Right ventricle myocardium inferior (tissue), 1 donor: ENCODE results near the gene ERCC4. TPM values are rescaled to one million over a fixed set of nuclear protein-coding genes. Genes with fewer than 3 reads are reported as not detected.
"Not testable (repeated sequence)": the region's sequence is repeated elsewhere in the genome, so short reads cannot be mapped to it uniquely, and the experiment has no call there.

Source experiments
- ATAC-seq: fragments of 200-7000 bp; cut with Tn5 transposase; one replicate; pipeline ENCODE4 v1.9.1; 2020; ENCODE audit warnings: mild to moderate bottlenecking, moderate library complexity
- DNase-seq: peaks from one replicate; pipeline ENCODE4 v3.0.0; 2021; ENCODE audit errors: missing footprints
- intact Hi-C: fragments of 100-400 bp; cut with DNase I; formaldehyde crosslinking; loops from one replicate; pipeline ENCODE4 v1.11.0; 2022
- long read RNA-seq: library from polyadenylated mRNA; unstranded; transcript quantifications from one replicate; pipeline ENCODE4 v2.0.0, GENCODE V29; 2021
- total RNA-seq: library from RNA; stranded (reverse); fragmentation: NEBNext Ultra II Directional; extraction: Animal tissue kit (Norgen Biotek cat#: 25700); gene quantifications from one replicate; pipeline ENCODE4 v1.2.1, GENCODE V29; 2021
- donor health status: DM: no; HTN: yes; CAD: no; lungs with severe emphysema.

ERCC4 gene
- 7.2 TPM for total RNA-seq
- long read RNA-seq, partial matches to known transcripts = 1 of 3 reads
- long read RNA-seq, other reads (novel, unspliced or antisense) = 2 of 3 reads

DNA sequence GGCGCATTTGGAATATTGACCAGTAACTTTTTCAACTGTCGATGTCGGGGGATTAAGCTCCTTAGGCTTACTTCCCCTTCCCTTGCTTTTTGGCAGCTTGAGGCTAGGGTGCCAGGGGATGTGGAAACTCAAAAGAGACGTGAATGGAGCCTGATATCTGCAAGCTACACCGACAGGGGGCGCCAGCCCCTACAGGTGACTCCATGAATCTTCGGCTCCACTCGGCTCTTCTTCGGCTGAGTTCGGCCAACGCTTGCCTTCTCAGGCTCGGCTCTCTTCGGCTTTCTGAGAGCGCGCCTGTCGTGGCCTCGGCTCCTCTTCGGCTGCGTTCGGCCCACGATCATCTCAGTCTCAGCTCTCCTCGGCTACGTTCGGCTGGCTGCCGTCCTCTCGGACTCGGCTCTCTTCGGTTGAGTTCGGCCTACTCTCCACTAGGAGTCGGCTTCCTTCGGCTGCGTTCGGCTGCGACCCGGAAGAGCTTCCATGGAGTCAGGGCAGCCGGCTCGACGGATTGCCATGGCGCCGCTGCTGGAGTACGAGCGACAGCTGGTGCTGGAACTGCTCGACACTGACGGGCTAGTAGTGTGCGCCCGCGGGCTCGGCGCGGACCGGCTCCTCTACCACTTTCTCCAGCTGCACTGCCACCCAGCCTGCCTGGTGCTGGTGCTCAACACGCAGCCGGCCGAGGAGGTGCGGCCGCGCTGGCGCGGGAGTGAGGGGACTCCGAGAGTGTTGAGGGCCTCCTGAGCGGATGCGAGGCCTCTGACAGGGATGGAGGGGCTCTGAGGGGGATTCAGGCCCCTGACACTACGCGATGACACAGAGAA lies at the start of gene ERCC4:
Gene ERCC4, plus strand, starts transcription at position 472 of the 827 bp plus-strand sequence. Its CDS starts 12 bp downstream, at position 484.
- intact Hi-C loops = loop anchor here (2.0 to 10.0 kb wide), 6 partner anchors 53 to 715 kb away; partner anchors contain the start of genes BFAR and PARN
- DNase-seq = peak; percentile 100
- peak; percentile 99 for ATAC-seq

DNA sequence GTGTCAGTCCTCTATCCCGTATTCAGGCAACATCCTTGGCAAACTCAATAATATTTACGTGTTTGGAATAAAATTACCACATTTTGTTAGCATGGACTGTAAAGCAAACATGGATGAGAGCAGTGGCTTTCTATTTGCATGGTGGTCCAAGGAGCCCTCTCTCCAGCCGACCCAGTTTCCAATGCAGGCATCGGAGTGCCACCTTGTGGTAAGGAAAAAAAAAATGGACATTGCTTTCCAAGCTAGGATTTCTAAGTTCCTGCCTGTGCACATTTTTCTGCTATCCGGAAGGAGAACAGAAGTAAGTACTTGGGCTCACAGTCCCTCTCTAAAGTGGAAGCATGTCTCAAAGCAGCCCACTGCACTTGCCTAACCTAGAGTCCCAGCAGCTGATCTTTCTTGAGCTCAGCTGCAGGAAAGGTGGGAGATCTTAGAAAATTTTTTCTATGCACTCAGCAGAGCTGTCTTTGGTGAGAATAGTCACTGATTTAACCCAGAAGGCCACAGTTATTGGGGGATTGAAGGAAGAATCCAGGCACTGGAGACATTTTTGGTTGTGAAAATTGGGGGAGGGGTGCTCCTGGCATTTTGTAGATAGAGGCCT lies 46.0 kb upstream of the ERCC4 start:
- no peak for ATAC-seq
- no peak for DNase-seq
- intact Hi-C loops = no loop called here

DNA sequence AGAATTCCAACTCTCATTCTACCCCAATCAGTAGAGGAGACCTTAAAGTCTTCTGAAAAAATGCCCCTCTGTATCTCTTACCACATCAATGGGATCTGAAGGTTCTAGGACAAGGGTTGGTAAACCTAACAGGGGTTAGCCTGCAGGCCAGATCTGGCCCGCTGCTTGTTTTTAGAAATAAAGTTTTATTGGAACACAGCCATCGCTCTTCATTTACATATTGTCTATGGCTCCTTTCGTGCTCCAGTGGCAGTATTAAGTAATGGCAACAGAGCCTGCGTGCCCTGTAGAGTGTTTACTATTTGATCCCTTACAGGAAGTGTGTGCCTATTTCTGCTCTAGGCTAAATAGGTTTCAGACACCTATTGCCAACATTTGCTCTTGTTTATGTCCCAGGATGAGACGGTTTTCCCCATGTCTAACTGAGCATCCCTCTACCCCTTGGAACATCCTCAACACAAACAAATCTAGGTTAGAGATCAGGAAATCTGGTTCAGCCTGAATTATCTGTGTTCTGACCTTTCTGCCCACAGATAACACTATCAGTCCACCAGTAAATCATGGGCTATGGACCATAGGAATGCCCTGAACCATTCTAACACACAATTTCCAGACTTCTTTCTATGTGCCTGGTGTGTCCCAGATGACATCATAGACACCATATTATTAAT lies 44.2 kb upstream of the ERCC4 start:
- ATAC-seq (no peak), DNase-seq (no peak)
- intact Hi-C loops = no loop called here

DNA sequence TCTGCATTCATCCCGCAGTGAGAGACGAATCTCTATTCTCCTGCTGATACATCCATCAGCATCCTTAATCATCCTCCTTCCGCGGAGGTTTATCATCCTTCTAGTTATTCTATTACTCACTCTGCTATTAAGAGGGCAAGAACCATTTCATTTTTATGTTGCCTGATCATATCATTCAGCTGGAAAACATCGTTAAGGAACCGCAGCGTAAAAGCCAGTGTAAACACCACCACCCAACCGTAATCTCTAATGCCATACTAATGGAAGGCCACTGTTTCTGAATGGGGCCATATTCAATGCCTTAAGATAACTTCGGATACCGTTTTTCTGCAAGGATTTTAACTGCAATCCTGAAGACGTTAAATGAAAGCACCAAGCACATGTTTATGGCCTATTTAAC lies 36.7 kb upstream of the ERCC4 start:
- ATAC-seq = no peak
- intact Hi-C loops = no loop called here
- no peak for DNase-seq

DNA sequence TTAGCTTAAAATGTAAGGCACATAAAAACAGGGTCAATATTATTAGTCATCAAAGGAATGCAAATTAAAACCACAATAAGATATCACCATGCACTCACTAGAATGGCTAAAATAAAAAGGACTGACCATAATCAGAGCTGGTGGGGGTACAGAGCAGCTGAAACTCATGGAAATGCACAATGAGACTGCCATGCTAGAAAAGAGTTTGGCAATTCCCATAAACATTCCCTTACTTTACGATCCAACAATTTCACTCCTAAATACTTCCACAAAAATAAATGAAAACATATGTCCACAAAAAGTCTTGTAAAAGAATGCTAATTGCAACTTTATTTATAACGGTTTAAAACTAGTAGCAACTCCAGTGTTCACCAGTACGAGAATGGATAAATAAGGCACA lies 36.1 kb upstream of the ERCC4 start:
- intact Hi-C loops = no loop called here
- ATAC-seq = no peak
- DNase-seq = no peak

DNA sequence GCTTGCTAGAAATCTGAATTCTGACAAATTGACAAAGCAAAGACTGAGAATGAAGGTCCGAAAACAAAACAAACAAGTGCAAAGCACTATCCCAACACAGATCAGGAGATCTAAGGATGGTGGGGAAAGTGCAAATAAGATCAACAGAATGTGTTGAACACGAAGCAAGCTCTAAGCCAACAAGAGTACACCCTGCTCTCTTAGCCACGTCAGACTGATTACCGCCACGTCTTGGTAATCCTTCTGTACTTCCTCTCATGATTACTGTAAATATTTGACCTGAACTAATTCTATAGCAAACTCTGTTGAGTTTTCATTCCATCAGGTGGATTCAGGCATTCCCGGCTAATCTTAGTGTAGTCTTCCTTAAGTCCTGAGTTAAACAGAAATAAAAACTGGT lies 34.3 kb upstream of the ERCC4 start:
- no peak for ATAC-seq
- intact Hi-C loops = no loop called here

DNA sequence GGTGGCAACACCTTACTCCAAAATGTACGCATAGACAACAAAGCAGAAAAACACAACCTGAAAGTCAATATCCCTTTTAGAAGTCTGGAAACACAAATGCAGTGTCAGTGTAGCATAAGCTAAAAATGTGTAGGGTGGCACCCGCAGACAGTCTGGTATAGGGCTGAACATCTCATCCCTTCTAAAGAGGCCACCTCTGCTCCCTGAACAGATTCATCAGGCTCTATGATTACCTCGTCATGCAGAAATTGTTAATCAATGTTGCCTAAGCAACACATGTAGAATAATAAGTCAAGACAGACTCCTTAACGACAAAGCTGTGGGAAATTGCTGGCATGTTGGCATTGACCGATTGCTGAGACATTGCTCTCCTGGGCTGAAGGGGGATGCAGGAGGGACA lies 33.3 kb upstream of the ERCC4 start:
- intact Hi-C loops = no loop called here
- DNase-seq = no peak
- ATAC-seq = no peak

More for the DNA sequence above, 34.3 kb upstream of the ERCC4 start:
- no peak for DNase-seq

DNA sequence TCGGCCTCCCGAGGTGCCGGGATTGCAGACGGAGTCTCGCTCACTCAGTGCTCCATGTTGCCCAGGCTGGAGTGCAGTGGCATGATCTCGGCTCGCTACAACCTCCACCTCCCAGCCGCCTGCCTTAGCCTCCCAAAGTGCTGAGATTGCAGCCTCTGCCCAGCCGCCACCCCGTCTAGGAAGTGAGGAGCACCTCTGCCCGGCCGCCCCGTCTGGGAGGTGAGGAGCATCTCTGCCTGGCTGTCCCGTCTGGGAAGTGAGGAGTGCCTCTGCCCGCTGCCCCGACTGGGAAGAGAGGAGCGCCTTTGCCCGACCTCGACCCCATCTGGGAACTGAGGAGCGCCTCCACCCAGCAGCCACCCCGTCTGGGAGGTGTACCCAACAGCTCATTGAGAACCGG lies 30.6 kb upstream of the ERCC4 start:
- ATAC-seq, intact Hi-C loops, DNase-seq: not testable (repeated sequence)

DNA sequence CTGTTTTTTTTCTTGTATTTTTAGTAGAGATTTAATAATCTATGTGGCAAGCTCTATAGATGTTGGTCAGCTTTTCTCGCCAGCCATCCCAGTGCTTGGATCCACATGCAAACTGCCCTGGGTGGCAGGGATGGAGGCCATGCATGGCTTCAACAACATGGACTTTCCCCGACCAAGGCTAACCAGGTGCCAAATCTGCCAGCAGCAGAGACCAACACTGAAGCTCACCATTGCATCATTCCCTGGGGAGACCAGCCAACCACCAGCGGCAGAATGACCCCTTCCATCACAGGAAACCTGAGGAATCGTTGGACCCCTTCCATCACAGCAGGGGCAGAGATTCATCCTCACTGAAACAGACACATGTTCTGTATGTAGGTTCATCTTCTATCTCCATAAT lies 27.7 kb upstream of the ERCC4 start:
- intact Hi-C loops = no loop called here
- ATAC-seq (no peak), DNase-seq (no peak)

DNA sequence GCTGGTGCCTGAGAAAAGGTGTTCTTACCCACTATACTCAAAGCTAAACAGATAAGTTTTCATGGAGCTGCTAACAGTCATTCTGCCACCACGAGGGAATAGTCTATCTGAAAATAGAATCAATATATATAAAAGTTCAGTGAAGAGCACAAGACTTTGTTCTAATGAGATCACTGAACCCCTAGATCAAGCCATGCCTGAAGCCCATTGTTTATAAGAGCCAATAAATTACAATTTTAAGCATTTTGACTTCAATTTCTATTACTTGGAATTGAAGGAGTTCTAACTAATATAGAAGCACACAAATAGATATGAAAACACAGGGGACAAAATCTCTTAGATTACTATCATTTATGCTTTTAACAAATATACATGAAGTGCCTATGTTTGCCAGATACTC lies 24.4 kb upstream of the ERCC4 start:
- ATAC-seq = no peak
- intact Hi-C loops = no loop called here
- no peak for DNase-seq

DNA sequence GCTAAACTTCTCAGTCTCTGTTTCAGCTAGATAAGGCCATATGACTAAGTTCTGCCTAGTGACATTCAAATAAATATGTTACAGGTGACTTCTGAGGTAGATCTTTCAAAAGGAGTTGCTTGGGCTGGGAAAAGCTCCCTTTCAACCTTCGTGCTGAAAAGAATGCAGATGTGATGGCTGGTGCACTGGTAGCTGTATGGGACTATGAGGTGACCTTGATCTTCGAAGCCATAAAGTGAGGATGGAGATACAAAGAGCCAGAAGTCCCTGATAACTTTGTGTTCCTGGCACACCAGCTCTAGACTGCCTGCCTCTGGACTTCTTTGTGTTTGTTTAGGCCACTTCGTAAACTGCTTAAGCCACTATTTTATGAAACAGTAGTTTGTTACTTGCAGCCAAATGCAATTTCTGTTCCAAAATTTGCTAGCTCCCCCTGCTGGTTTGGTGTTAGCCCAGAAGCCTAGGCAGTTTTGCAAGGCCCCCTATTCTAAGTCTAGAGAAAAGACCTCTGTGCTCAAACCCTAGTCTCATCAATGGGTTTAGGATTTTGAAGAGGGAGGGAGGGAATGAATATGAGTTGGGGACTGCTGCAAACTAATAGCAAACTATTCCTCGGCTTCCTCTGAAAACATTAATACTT lies 23.3 kb upstream of the ERCC4 start:
- intact Hi-C loops = no loop called here
- ATAC-seq (no peak), DNase-seq (no peak)

DNA sequence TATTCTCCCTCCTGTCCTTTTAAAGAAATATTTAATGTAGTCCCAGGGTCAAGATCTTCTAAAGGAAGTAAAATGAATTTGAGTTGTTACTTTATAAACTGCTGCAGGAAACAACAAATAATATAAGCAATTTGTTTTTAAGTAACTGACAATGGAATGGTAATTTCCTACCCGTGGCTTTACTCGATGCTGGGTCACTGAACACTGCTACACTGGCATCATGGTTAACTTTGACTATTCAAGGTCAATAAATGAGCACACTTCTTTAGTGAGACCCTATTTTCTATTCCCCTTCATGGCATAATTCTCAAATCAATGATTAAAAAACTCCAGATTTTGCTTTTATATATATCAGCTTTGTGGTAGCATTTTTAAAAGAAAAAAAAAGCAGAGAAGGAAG lies 22.1 kb upstream of the ERCC4 start:
- DNase-seq = no peak
- no peak for ATAC-seq
- intact Hi-C loops = no loop called here

DNA sequence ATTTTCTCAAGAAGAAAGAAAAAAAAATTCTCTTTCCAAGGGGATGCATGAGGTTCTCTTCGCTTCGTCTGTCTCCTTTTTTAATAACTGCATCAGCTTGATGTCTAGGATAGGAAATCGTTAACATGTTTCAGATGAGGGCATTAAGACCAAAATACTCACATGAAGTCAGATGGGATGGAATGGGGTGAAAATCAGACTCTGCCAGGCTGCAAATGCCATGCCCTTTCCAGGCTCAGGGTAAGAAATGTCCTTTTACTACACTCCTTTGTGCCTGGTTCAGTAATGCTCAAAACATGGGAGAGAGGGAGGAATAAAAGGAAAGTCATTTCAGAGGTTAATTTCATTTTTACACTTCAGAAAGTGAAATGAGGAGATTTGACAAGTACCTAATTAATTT lies 21.7 kb upstream of the ERCC4 start:
- ATAC-seq (no peak), DNase-seq (no peak)
- intact Hi-C loops = no loop called here

DNA sequence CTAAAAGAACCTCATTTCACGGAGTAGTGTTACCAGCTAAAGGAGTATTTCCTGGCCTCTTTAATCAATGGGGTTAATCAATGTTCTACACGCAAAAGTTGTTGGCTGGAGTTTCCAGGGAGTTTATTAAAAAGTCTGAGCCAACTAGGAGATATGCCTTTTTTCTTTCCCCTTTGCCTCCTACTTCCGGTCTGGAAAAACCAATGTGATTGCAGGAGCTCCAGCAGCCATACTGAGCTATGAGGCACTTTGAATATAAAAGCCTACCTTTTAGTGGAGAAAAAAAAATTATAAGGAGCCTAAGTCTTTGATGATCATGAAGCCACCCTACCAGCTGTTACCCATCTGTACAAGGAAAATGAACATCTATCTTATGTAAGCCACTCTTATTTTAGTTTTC lies 17.9 kb upstream of the ERCC4 start:
- no peak for DNase-seq
- intact Hi-C loops = no loop called here
- no peak for ATAC-seq

DNA sequence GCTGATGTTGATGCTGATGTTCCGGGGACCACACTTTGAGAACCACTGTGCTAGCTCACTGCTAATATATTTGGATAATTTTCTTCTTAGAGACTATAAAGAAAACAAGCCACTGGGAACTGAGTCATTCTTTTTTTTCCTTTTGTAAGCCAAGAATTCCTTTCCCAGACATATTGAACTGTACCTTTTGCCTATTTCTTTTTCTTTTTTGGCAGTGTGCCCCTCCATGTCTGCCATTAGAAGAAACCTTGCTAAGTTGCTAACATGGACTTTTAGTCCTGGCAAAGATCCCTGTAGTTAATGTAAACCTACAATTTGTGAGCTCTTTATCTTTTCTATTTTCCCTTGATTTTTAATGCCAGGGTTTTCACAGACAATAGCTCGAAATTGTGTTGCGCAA lies 17.3 kb upstream of the ERCC4 start:
- ATAC-seq (no peak), DNase-seq (no peak)
- intact Hi-C loops = no loop called here

DNA sequence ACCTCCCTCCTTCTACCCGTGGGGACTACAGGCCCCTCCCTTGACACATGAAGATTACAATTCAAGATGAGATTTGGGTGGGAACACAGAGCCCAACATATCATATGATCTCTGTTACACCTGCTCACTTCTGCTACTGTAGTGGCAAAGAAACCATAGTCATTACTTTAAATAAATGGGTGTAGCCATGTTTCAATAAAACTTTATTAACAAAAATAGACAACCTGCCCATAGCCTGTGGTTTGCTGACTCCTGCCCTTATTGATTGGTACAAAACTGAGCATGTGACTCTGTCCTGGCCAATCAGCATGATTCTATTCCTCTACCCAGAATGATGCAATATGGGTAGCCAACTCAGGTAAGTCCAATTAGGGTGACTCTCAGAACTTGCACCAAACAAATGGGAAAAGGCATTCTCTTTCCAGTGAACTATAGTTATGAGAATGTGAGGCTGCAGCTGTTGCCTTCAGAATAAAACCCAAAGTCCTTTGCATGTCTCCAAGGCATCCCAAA lies 15.7 kb upstream of the ERCC4 start:
- intact Hi-C loops = no loop called here
- no peak for DNase-seq
- ATAC-seq = no peak

DNA sequence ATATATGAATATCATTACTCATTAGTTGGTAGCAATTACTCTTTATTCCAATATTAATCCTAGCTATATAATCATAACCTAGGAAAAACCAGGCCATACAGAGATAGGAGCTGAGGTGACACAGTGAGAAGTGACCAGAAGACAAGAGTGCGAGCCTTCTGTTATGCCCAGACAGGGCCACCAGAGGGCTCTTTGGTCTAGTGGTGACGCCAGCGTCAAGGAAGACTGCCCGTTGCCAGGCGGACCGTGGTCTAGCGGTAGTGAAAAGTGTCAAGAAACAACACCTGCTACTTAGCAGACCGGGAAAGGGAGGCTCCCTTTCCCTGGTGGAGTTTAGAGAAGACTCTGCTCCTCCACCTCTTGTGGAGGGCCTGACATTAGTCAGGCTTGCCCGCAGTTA lies 15.1 kb upstream of the ERCC4 start:
- DNase-seq, ATAC-seq, intact Hi-C loops: not testable (repeated sequence)

DNA sequence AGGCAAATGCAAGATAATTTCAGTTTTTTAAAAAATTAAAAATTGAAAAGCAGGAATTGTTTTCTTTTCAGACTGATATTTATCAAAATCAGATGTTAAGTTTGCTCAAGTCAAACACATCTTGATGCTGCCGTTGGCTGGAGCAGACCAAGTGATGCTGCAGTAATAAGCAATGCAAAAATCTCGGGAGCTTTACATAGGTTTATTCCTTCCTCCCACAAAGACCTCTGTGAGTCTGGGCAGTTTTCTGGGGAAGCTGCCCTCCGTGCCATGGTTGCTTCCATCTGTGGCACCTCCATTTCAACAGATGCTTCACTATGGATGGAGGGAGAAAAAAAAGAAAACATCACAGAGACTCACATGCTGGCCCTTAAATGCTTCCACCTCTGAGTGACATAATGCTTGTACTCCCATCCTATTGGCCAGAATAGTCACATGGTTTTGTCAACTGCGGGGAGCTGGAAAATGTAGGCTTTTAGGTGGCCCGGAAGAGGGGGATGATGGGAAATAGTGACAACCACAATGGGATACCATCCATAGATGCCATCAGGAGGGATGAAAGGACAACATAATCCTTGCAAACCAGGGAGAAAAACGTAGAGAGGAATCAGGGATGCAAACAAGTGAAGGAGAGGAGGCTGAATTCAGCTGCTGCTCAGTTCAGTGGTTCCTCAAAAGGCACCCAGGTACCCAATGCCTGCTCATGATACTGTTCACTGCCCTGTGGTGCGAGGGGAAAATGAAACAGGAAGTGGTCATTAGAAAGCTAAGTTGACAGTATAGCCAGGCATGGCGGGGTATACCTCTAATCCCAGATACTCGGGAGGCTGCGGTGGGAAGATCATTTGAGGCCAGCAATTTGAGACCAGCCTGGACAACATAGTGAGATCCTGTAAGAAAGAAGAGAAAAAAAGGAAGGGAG lies 13.5 kb upstream of the ERCC4 start:
- ATAC-seq (no peak), DNase-seq (no peak)
- intact Hi-C loops = no loop called here
